NCI-H345 (cell line): ENCODE results near the gene CLPTM1L.
A peak's percentile ranks its signal among the peaks of the same experiment; 100 is the strongest.
"Not testable (repeated sequence)": the region's sequence is repeated elsewhere in the genome, so short reads cannot be mapped to it uniquely, and the experiment has no call there.

Experiments
- DNase-seq: peaks from one replicate; lab custom pipeline; 2025; lab: John Stamatoyannopoulos, UW

CLPTM1L gene

GRCh38 chr5:1326532-1326875 is 18.4 kb downstream of the CLPTM1L start:
- DNase-seq, result not testable (repeated sequence)

GRCh38 chr5:1325870-1326531 is 18.9 kb downstream of the CLPTM1L start:
- DNase-seq, result no peak

GRCh38 chr5:1325191-1325741 is 19.6 kb downstream of the CLPTM1L start:
- no peak for DNase-seq

GRCh38 chr5:1324719-1325190 is 20.1 kb downstream of the CLPTM1L start:
- no peak for DNase-seq

DNA sequence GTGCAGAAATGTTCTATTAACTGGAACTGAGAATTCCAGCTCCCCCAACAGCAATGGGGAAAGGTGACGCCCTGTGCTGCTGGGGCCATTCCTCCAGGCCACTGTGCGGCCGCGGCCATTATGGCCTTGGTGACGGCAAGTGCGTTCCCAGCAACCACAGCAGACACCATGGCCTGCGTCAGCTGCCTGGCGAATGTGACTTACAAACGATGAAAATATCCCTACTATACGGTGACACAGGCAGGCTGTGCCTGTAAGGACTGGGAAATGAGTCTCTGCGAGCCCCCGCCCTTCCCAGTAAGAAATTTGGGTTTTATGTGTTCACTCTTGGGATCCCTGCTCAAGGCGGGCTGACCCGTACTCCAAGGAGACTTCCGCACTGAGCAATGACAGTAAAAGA is 20.6 kb downstream of the CLPTM1L start:
- DNase-seq, result no peak

GRCh38 chr5:1323803-1324173 is 21.1 kb downstream of the CLPTM1L start:
- DNase-seq, result no peak

- DNase-seq, result no peak
These were observed 21.7 kb downstream of the CLPTM1L start for GRCh38 chr5:1322955-1323802.

DNA sequence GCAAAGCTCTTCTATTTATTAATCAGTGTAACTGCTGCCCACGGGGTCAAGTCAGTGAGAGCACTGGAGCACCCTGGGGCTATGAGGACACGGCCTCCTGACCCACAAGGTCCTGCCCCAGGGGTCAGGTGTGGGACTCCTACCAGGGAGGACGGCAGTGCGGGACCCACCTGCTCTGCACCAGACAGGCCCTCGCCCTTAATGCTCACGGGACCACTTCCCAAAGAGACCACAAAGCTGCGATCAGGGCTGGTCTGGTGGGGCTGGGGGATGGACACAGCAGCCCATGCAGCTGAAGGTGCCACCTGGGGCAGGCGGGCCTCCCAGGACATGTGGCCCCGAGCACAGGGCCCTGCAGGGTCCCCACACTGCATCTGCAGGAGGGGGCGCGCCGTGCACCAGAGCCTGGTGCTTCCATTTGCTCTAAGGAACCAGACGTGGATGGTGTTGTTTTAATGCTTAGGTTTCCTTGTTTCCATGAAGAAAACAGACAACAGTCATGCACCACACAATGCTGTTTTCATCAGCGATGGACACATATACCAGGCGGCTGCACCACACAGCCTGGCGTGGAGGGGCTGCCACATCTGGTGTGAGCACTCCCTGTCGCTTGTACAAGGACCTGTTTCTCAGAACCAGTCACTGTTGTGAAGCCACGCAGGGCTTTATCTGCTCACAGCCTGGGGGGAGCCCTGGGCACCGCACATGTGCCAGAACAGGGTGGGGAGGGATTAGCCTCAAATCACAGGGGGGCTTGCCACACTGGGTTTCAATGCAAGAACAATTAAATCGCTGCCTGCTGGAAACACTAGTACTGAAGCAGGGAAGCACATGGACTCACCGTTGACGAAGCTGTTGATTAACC is 22.6 kb downstream of the CLPTM1L start:
- no peak for DNase-seq

DNA sequence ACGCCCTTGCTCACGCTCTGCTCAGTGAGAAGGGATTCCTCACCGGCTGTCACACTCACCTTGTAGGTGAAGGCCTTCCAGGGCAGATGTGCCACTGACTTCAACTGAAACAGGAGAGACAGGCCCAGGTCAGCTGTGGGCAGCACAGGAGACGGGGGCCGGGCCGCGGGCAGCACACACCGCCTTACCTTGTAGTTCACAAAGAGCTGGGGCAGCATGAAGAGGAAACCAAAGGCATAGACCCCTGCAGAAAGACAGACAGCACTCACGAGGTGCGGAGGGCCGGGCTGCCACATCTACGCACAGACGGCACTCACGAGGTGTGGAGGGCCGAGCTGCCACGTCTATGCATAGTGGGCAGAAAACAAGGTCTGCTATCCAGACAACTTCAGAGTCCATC is 23.3 kb downstream of the CLPTM1L start:
- no peak for DNase-seq

- no peak for DNase-seq
These were observed 24.2 kb downstream of the CLPTM1L start for GRCh38 chr5:1320436-1321344.

DNA sequence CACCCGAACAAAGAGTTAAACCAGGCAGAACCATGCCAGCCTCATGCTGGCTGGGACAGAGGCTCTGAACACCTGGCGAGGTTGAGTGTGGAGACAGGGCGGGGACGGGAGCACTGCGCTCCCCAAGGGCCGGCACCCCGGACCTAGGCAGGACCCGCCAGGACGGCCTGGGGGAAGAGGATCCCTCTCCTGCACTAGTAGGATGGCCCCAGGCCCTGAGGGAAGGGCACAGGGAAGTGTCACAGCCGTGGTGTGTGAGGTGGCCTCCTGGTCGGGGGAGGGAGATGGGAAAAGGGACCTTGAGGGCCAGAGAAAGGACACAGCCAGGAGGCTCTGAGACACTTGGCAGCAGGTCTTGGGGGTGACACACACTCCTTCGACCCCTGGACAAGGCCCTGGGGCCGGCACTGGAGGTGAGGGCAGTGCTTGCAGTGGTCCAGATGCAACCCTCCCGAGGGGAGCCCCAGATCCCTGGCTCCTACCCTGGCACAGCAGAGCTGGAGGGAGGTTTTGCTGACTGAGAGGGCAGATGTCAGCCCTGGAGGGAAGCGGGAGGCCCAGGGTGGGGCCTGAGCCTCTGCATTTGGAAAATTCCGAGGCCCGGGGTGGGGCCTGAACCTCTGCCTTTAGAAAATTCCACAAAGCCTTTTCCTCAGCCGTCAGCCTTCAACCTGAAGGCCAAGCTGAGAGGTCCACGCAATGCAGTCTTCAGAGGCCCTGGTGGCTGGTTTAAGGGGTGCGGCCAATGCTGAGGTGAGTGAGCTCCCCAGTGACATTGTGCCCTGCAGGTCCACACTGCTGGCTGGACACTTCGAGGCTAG is 25.3 kb downstream of the CLPTM1L start:
- DNase-seq, result peak; percentile 85

- peak; percentile 85 for DNase-seq
These were observed 26.1 kb downstream of the CLPTM1L start for GRCh38 chr5:1318659-1319251.

GRCh38 chr5:1317921-1318565 is 26.9 kb downstream of the CLPTM1L start:
- DNase-seq, result no peak

DNA sequence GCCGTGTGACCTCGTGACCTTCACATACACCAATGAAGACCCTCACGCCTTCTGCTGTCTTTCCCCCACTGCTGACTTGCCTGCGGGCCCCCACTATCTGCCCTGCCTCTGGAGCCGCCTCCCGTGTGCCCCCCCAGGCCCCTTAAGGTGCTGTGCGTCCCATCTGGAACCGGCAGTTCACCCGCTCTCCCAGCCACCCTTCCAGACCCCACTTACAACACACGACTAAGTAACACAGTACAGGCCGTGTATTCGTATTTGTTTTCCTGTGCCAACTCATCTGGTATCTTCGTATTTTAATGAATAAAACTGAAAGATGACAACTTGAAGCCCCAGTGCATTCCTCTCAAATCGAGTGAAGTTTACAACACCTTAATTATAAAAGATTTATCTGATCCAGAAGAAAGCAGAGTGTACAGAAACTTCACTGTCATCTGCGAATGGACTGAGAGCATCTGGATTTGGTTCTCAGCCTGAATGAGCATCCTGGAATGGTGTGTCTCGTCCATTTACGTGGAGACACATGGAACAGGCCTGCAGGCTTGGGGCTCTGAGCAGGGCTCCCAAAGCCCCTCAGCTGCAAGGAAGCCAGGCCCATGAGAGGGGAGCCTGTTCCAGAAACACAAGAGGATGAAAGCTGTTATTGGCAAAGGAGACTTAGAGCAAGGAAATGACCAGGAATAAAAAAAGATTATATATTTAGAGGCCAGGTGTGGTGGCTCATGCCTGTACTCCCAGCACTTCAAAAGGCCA is 28.1 kb downstream of the CLPTM1L start:
- no peak for DNase-seq

DNA sequence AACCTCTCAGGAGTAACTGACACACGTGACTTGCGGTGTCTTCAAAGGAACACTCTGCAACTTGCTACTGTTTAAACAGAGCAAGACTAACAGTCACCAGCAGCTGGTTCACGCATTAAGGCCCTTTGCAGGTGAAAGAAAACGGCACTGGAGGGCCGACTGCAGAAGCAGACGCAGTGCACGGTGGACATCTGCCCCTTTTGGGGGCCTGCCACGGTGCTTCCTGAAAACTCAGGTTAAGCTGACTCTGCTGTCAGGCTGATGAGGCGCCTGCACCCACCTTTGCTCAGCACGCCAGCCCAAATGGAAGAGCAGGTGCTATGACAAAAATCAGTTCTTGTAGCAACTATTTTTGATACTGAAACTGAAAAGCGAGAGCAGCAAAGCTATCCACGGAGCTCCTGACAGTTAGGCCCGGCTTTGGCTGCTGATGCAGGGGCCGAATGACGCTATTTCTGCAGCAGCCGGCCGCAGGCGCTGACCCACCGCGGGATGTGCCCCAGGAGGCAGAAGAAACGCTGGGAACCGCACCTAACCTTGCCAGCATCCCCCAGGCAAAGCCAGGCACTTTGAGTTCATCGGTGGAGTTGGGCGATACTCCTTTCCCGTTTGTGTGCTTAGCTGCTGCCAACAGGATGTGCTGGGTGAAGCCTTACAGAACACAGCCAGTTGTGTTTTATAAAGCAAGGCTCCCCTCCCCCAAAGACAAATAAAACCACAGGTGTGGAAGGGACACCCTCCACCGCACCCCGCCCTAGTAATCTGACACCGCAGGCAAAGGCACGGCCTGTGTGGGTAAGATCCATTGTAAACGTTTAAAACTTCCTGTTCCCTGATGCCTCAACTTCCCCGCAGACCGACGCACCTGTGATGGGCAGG is 29.0 kb downstream of the CLPTM1L start:
- peak; percentile 99 for DNase-seq

GRCh38 chr5:1315018-1315708 is 29.7 kb downstream of the CLPTM1L start:
- no peak for DNase-seq

DNA sequence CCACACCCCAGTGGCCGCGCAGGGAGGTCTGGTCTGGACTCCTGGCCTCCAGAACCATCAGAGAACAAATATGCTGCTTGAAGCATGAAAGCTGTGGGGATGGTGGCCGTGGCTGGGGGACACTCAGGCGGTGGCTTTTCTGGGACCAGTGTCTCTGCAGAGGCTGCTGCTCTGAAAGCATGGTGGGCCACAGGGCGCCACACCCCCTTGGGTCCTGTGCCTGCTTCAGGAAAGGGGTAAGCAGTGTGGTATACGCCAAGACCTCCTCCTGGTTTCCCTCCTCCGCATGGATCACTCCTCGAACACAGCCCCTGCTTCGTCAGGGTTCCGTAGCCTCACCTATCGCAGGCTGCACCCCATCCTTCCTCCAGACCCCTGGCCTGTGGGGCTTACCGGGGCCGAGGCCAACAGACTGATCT is 30.3 kb downstream of the CLPTM1L start:
- no peak for DNase-seq
